HCT116 (cell line): ENCODE measurements around the gene ATP6V0C. TPM values are rescaled to one million over a fixed set of nuclear protein-coding genes. Genes with fewer than 3 reads are reported as not detected.

Experiments
- ATAC-seq: fragments of 200-7000 bp; cut with Tn5 transposase; 2 replicates; pipeline ENCODE4 v1.9.1; 2020; ENCODE audit warnings: mild to moderate bottlenecking, moderate library complexity
- BruUV-seq: library from RNA; stranded (reverse); fragments of 400-500 nt; replicated peaks from 2 replicates; lab custom pipeline; 2021; lab: Mats Ljungman, UMichigan
- CTCF ChIA-PET: fragments of 300-600 bp; sonication (Branson Sonifier 250); formaldehyde crosslinking; loops from one replicate; lab custom pipeline; 2021; ENCODE audit warnings: antibody characterized with exemption; lab: Charles Lee
- POLR2A ChIA-PET: fragments of 300-600, 350-600 bp; sonication (Branson Sonifier 250); formaldehyde crosslinking; loops from one replicate; lab custom pipeline; 2021; ENCODE audit warnings: antibody characterized with exemption; lab: Charles Lee
- RAD21 ChIA-PET, 2 experiments: fragments of 300-600 bp; sonication (Branson Sonifier 250); formaldehyde crosslinking; loops; one replicate each; lab custom pipeline; 2023; ENCODE audit warnings: low total read pairs in 2 of 2; ENCODE audit not compliant: uncharacterized antibody in 2 of 2, unreplicated experiment in 2 of 2, low non-redundant PET in 1 of 2; lab: Charles Lee
- DNase-seq: peaks from one replicate; pipeline ENCODE4 v3.0.0-alpha.2; 2010; ENCODE audit warnings: low read depth, low spot score
- H2AFZ ChIP-seq: fragments of 200-600 bp; shearing (Covaris generic), sonication (generic); 2 replicates; pipeline ENCODE4 v1.6.1; 2017; ENCODE audit warnings: low read depth, mixed run types, mixed read lengths, antibody characterized with exemption, low read length; ENCODE audit not compliant: poor library complexity, severe bottlenecking
- H3K27ac ChIP-seq: 2 replicates; pipeline ENCODE4 v1.5.1; 2012; ENCODE audit warnings: low read depth, low read length
- H3K27me3 ChIP-seq: fragments of 200-600 bp; sonication (generic); 2 replicates; pipeline ENCODE4 v1.6.1; 2016; ENCODE audit warnings: mixed run types, low read length, mixed read lengths; ENCODE audit not compliant: insufficient read depth
- H3K36me3 ChIP-seq, 2 experiments: fragments of 200-500 bp in 1 of 2; fragments of 200-600 bp in 1 of 2; sonication (Bioruptor generic) in 1 of 2; sonication (generic) in 1 of 2; 2 replicates each; pipeline versions ENCODE4 v1.5.1 to v1.6.1; 2014 to 2016; ENCODE audit warnings: low read length in 2 of 2, inconsistent platforms in 1 of 2, mixed read lengths in 1 of 2, mixed run types in 1 of 2; ENCODE audit not compliant: insufficient read depth in 2 of 2, control insufficient read depth in 1 of 2
- H3K4me1 ChIP-seq, 2 experiments: fragments of 200-600 bp in 1 of 2; sonication (generic) in 1 of 2; 2 replicates each; pipeline versions ENCODE4 v1.5.1 to v1.6.1; 2012 to 2017; ENCODE audit warnings: low read length in 2 of 2, inconsistent platforms in 1 of 2, mild to moderate bottlenecking in 1 of 2, mixed read lengths in 1 of 2, mixed run types in 1 of 2, moderate library complexity in 1 of 2; ENCODE audit not compliant: insufficient read depth in 2 of 2, control insufficient read depth in 1 of 2
- H3K4me2 ChIP-seq: fragments of 200-600 bp; sonication (generic); 2 replicates; pipeline ENCODE4 v1.6.1; 2017; ENCODE audit warnings: mixed run types, low read length, mixed read lengths
- H3K4me3 ChIP-seq, 2 experiments: fragments of 200-600 bp in 1 of 2; sonication (generic) in 1 of 2; replicated peaks in 1 of 2; 2 replicates each; pipeline ENCODE4 v1.5.1; 2011 to 2016; ENCODE audit warnings: low read length in 2 of 2, control low read depth in 1 of 2, low read depth in 1 of 2, mild to moderate bottlenecking in 1 of 2, mixed read lengths in 1 of 2, mixed run types in 1 of 2
- H3K79me2 ChIP-seq: fragments of 200-600 bp; sonication (generic); 2 replicates; pipeline ENCODE4 v1.6.1; 2017; ENCODE audit warnings: mild to moderate bottlenecking, mixed run types, low read length, moderate library complexity, mixed read lengths; ENCODE audit not compliant: insufficient read depth
- H3K9ac ChIP-seq: fragments of 200-600 bp; sonication (generic); 2 replicates; pipeline ENCODE4 v1.6.1; 2016; ENCODE audit warnings: low read length, mixed read lengths
- H3K9me2 ChIP-seq: fragments of 200-600 bp; sonication (generic), shearing (Covaris generic); 2 replicates; pipeline ENCODE4 v1.6.1; 2017; ENCODE audit warnings: mixed run types, mild to moderate bottlenecking, moderate library complexity; ENCODE audit not compliant: insufficient read depth
- H3K9me3 ChIP-seq, 2 experiments: fragments of 200-500 bp in 1 of 2; fragments of 200-600 bp in 1 of 2; sonication (Bioruptor generic) in 1 of 2; sonication (generic) in 1 of 2; 2 replicates each; pipeline ENCODE4 v1.6.1; 2014 to 2017; ENCODE audit warnings: low read length in 2 of 2, mixed read lengths in 2 of 2, inconsistent platforms in 1 of 2, low read depth in 1 of 2, mild to moderate bottlenecking in 1 of 2, mixed run types in 1 of 2, moderate library complexity in 1 of 2; ENCODE audit not compliant: control insufficient read depth in 1 of 2, insufficient read depth in 1 of 2
- H4K20me1 ChIP-seq: fragments of 200-600 bp; sonication (generic), shearing (Covaris generic); 2 replicates; pipeline ENCODE4 v1.6.1; 2017; ENCODE audit warnings: mixed run types, mild to moderate bottlenecking, moderate library complexity; ENCODE audit not compliant: insufficient read depth
- CBX3 ChIP-seq: IDR thresholded peaks from 2 replicates; pipeline ENCODE4 v1.6.1; 2012; ENCODE audit warnings: low read depth
- EGR1 ChIP-seq: IDR thresholded peaks from 2 replicates; pipeline ENCODE4 v1.6.1; 2012; ENCODE audit warnings: low read depth
- ELF1 ChIP-seq: IDR thresholded peaks from 2 replicates; pipeline ENCODE4 v1.6.1; 2012; ENCODE audit warnings: low read depth, borderline replicate concordance
- EZH2 ChIP-seq: fragments of 200-600 bp; sonication (generic); IDR thresholded peaks from 2 replicates; pipeline ENCODE4 v1.6.1; 2017; ENCODE audit warnings: antibody characterized with exemption, mixed run types
- EZH2phosphoT487 ChIP-seq: fragments of 200-600 bp; IDR thresholded peaks from 2 replicates; pipeline ENCODE4 v1.6.1; 2018; ENCODE audit warnings: antibody characterized with exemption, borderline replicate concordance
- JUND ChIP-seq: IDR thresholded peaks from 2 replicates; pipeline ENCODE4 v1.6.1; 2012
- MAX ChIP-seq: IDR thresholded peaks from 2 replicates; pipeline ENCODE4 v1.6.1; 2012
- POLR2AphosphoS5 ChIP-seq: IDR thresholded peaks from 2 replicates; pipeline ENCODE4 v1.6.1; 2011; ENCODE audit warnings: mild to moderate bottlenecking, low read depth, low read length, moderate library complexity
- RAD21 ChIP-seq: IDR thresholded peaks from 2 replicates; pipeline ENCODE4 v1.6.1; 2012; ENCODE audit warnings: low read depth, mild to moderate bottlenecking
- SIN3A ChIP-seq: IDR thresholded peaks from 2 replicates; pipeline ENCODE4 v1.6.1; 2012; ENCODE audit warnings: low read depth
- SP1 ChIP-seq: IDR thresholded peaks from 2 replicates; pipeline ENCODE4 v1.6.1; 2012; ENCODE audit warnings: low read depth
- SRF ChIP-seq: IDR thresholded peaks from 2 replicates; pipeline ENCODE4 v1.6.1; 2012; ENCODE audit warnings: low read depth
- YY1 ChIP-seq: IDR thresholded peaks from 2 replicates; pipeline ENCODE4 v1.6.1; 2011; ENCODE audit warnings: low read length, low read depth, moderate library complexity, mild to moderate bottlenecking; ENCODE audit not compliant: insufficient replicate concordance; ENCODE audit errors: extremely low read depth
- ZBTB33 ChIP-seq: IDR thresholded peaks from 2 replicates; pipeline ENCODE4 v1.6.1; 2011; ENCODE audit warnings: mild to moderate bottlenecking, low read length, moderate library complexity; ENCODE audit not compliant: insufficient replicate concordance; ENCODE audit errors: extremely low read depth
- ZFX ChIP-seq: fragments of 450-650 bp; IDR thresholded peaks from 2 replicates; pipeline ENCODE4 v1.6.1; 2017
- intact Hi-C: fragments of 100-400 bp; cut with micrococcal nuclease; formaldehyde crosslinking; loops from 2 replicates; pipeline ENCODE4 v1.10.0; 2022
- total RNA-seq: library from RNA; stranded (reverse); gene quantifications from one replicate; pipeline ENCODE4 v1.2.1, GENCODE V29; 2021; ENCODE audit not compliant: unreplicated experiment

The ATP6V0C gene
- total RNA-seq, 1 experiment from 2014 or later = 187 TPM

GRCh38 chr16:2512735-2513404, 882 bp upstream of the ATP6V0C start:
- peaks cover 41% of the 10 kb centered on the region for H3K79me2 ChIP-seq
- no peaks in the 10 kb centered on the region for H3K9me3 ChIP-seq
- peak overlapping the region; percentile 98 for H3K4me2 ChIP-seq
- H3K27me3 ChIP-seq = no peaks in the 10 kb centered on the region
- intact Hi-C loops = no loop called here
- no peaks in the 10 kb centered on the region for H3K36me3 ChIP-seq
- no peak overlapping the region for H2AFZ ChIP-seq
- ChIA-PET POLR2A (no interaction called here), RAD21 (no interaction called here), CTCF (interaction anchor here (0.5 kb wide), 1 partner anchor 25 kb away, joined by 3 read pairs; the partner anchor contains the start of gene PDPK1)
- TF ChIP-seq YY1 (no peak), ELF1 (no peak), POLR2AphosphoS5 (no peak), EZH2 (no peak), SP1 (no peak), MAX (no peak), EZH2phosphoT487 (no peak), ZBTB33 (no peak), EGR1 (no peak), ZFX (no peak), RAD21 (no peak), SIN3A (no peak), SRF (no peak), CBX3 (no peak), JUND (no peak)
- H3K4me1 ChIP-seq = peaks cover 20 to 39% of the 10 kb centered on the region in 2 experiments
- no peaks in the 10 kb centered on the region for H3K9me2 ChIP-seq
- BruUV-seq = no TSS peak
- peak; percentile 19; the same call in 1 of the 2 replicates for ATAC-seq
- DNase-seq = no peak
- peak overlapping the region; percentile 98 for H3K27ac ChIP-seq
- H3K9ac ChIP-seq = peak overlapping the region; percentile 95
- H4K20me1 ChIP-seq = peaks cover 5% of the 10 kb centered on the region; the same call in 1 of the 2 replicates
- peak overlapping the region; percentile 30 to 95 for H3K4me3 ChIP-seq
